Glomerular endothelial cell (primary cell): ENCODE data around the gene TCF7L1. TPM values are rescaled to one million over a fixed set of nuclear protein-coding genes. Genes with fewer than 3 reads are reported as not detected.
"Not testable (repeated sequence)": the region's sequence is repeated elsewhere in the genome, so short reads cannot be mapped to it uniquely, and the experiment has no call there.

Experiments
- DNase-seq: peaks from one replicate; pipeline ENCODE4 v3.0.0-alpha.2; 2011; ENCODE audit warnings: low read depth, low spot score; ENCODE audit errors: extremely low read depth
- total RNA-seq: library from RNA; depleted of rRNA; stranded (reverse); fragments of >200 nt; gene quantifications from 2 replicates; pipeline ENCODE4 v1.2.3, GENCODE V29; 2015

The TCF7L1 gene
- total RNA-seq, 1 donor from 2014 or later = 16.7 TPM

- DNase-seq = no peak
Observed at GRCh38 chr2:85340034-85340892, 207.1 kb downstream of the TCF7L1 start.

DNA sequence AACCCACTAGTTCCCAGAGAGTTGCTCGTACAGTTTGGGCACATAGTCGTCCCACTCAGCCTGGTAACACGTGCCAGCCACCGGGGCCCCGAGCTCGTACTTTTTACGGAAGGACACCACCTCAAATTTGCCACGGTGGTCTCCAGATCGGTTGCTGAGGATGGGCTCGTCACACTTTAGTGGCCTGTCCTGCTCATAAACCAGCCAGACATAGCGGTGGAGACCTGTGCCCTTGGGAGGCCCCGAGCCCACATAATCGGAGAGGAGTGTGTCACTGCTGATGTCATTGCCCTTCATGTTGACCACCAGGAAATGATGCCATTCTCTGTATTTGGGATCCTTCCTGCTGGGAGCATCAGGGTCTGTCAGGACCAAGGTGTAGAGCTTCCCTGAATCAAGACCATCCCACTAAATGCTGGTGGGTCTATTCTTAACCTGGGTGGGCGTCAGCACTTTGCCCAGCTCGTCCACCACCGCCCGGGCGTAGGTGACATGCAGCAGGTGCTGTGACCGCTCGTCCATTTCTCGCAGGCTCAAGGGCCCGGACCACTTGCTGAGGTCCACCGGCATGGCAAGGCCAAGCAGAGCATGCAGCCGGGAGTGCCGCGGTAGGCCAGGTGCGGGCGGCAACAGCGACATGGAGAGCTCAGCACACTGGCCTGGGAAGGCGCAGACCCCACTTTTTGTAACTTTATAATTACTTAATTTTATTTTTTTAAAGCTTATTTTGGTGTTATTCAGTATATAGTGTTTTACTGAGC is 208.3 kb downstream of the TCF7L1 start:
- DNase-seq = no peak

- no peak for DNase-seq
Observed at GRCh38 chr2:85342156-85342555, 209.0 kb downstream of the TCF7L1 start.

DNA sequence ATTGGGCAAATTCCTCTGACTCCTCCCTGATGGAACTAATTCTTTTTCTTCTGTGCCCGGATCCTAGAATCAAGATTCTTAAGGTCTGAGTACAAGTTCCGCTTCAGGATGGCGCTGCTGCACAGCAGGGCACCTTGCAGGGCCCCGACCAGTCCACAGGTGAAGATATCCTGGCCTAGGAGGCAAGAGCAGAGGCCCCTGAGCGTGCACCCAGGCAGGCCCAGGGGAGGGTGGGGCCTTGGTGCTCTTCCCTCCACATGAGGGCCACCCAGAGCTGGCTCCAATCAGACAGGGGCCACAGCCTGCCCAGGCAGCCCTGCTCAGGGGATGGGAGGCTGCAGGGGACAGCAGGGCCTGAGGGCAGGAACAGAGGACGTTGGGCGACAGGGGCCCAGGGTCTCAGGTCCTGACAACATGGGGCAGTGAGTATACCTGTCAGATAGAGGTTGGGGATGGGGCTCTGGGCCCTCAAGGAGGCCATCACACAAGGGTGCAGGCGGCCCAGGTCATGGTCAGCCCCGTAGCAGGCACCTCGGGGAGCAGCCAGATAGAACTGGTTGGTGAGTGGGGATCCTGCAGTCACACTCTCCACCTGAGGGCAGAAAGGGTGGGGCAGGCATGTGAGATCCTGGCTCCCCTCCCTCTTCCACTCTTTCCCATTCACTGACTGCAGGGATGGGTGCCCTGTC is 210.2 kb downstream of the TCF7L1 start:
- DNase-seq = not testable (repeated sequence)

DNA sequence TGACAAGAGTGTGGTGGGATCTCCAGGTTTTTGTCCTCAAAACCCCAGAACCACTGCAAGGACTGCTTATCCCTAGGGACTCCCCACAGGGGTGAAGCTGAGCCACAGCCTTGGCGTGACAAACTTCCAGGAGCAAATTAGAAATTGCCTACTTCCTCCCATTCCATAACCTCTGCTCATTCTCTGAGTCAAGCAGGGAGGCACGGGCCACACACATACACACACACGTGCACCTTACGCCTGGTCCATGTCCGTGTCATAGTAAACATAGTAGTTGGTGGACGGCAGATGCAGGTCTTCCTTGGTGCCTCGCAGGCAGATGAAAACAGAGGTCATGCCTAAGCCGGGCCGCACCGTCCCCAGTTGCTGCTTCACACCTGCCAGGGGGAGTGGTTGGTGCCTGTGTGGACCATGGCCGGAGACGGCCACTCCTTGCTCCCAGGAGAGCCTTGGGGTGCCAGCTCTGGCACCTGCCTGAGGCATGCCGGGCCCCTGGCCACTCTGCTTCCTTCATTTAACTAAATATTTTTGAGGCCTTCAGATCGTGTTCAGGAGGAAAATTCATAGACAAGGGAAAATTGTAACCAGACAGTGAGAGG is 211.3 kb downstream of the TCF7L1 start:
- no peak for DNase-seq

GRCh38 chr2:85347599-85347998 is 214.4 kb downstream of the TCF7L1 start:
- DNase-seq = no peak

DNA sequence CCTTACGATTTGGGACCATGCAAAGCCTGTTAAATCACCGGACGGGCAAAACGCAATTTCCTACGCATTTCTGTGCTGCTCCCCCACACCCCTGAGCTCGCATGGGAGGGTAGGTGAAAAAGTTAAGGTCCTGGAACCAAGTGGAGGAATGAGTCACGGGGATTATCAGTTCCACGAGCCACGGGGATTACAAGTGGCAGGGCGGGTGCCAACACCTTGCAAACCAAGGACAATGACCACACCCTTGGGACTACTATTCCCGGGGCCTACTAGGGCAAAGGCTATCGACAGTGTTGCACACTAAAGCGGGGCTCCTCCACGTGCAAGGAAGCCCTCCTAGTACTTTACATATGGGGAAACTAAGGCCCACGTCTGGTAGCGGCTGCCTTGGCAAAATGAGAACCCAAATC is 220.7 kb downstream of the TCF7L1 start:
- no peak for DNase-seq

DNA sequence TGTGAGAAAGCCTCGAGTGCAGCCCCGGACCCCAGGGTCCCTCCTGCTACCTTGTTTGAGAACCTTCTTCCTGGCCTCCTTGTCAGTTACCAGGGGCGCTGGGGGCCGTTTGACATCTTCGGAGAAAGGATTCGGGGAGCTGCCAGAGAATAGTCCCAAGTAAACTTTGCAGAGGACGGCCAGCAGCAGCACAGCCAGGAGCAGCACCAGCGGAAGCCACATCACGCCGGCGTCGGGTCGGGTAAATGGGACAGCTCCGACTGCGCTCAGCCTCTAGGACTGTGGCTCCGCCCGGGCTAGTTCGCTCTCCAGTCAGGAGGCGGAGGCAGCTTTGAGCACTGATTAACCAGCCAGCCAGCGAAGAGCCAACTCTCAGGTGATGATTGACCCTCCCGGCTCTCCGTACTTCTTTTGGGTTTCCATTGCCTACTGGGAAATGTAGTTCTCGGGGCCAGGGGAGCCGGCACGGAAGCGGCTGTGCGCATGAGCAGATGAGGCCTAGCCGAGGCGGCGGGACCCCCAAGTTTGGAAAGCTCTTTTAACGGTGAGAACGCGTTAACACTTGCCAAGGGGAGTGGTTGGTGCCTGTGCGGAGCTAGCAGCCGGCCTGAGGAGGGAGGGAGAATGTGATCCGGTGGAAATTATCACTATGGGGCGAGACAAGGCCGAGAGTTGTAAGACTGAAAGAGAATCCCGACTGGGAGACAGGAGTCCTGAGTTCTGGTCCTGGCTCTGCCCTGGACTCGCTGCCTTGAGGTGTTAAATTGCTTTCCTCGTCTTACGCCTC is 221.3 kb downstream of the TCF7L1 start, which contains the start of the genes ELMOD3 and RETSAT:
Gene ELMOD3, plus strand, starts transcription at position 484 of the 787 bp plus-strand sequence. CDS start 2,430 bp downstream, outside the sequence.
Gene RETSAT, minus strand, starts transcription at position 243 of the 787 bp plus-strand sequence. Its CDS starts 21 bp downstream, at position 222.
- DNase-seq = peak; percentile 100

- DNase-seq = no peak
Observed at GRCh38 chr2:85355073-85355410, 221.8 kb downstream of the TCF7L1 start.

DNA sequence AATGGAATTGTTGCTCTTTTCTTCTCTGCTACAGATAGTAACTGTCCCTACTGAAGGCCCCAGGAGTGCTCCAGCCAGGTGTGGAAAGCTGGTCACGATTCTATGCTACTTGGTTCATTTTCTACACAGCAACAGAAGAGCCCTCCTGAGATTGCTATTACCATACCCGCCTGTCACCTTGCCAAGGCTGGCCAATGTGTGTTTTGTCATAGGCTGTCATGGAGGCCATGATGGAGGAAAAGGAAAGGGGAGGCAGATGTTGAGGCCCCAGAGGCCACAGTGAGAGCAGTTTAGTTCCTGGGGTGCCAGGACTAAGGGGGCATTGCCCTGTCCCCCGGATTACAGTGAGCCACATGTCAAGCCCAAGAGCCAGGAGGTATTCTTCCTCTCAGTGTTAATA is 222.3 kb downstream of the TCF7L1 start:
- no peak for DNase-seq

GRCh38 chr2:85356186-85356585 is 223.0 kb downstream of the TCF7L1 start:
- DNase-seq = no peak

GRCh38 chr2:85357736-85358135 is 224.5 kb downstream of the TCF7L1 start:
- no peak for DNase-seq

Other genes starting within 250 kb of the TCF7L1 start
- gene TMSB10, start 227.7 kb upstream of the TCF7L1 start, total RNA-seq = 8,984 and 9,445 TPM in 2 replicates
- 44.8 and 54.3 TPM in 2 replicates for gene KCMF1, start 162.2 kb upstream of the TCF7L1 start, total RNA-seq
- 165 and 231 TPM in 2 replicates for gene TGOLN2, start 194.6 kb downstream of the TCF7L1 start, total RNA-seq
- 41.4 and 46.2 TPM in 2 replicates for gene RETSAT, start 221.1 kb downstream of the TCF7L1 start, total RNA-seq
- gene ELMOD3, start 221.4 kb downstream of the TCF7L1 start, total RNA-seq = 8.2 and 13.7 TPM in 2 replicates